Uterus (tissue), 4 donors: ENCODE measurements around the gene UCK1. TPM values are rescaled to one million over a fixed set of nuclear protein-coding genes. Genes with fewer than 3 reads are reported as not detected.

Experiments
- DNase-seq, 2 donors: peaks; one replicate each; pipeline ENCODE4 v3.0.0-alpha.2; 2019 to 2020
- H3K27ac ChIP-seq, 2 donors: fragments of 200-600 bp; sonication (generic); 1 replicate in 1 of 2; 2 replicates in 1 of 2; pipeline ENCODE4 v1.5.1; 2016 to 2018
- H3K27me3 ChIP-seq, 2 donors: fragments of 200-600 bp; sonication (generic); one replicate each; pipeline ENCODE4 v1.5.1; 2018 to 2019; ENCODE audit warnings: control low read depth in 1 of 2
- H3K36me3 ChIP-seq, 2 donors: fragments of 200-600 bp; sonication (generic); one replicate each; pipeline ENCODE4 v1.5.1; 2019; ENCODE audit warnings: control low read depth in 1 of 2
- H3K4me1 ChIP-seq, 2 donors: fragments of 200-600 bp; sonication (generic); one replicate each; pipeline ENCODE4 v1.5.1; 2018 to 2019; ENCODE audit warnings: control low read depth in 1 of 2
- H3K4me3 ChIP-seq, 2 donors: fragments of 200-600 bp; sonication (generic); 1 replicate in 1 of 2; 2 replicates in 1 of 2; pipeline ENCODE4 v1.5.1; 2018 to 2019; ENCODE audit warnings: mild to moderate bottlenecking in 1 of 2
- H3K9me3 ChIP-seq, 2 donors: fragments of 200-600 bp; sonication (generic); one replicate each; pipeline ENCODE4 v1.5.1; 2019; ENCODE audit warnings: control low read depth in 1 of 2
- CTCF ChIP-seq, 4 experiments: fragments of 200-600 bp in 2 of 4; fragments of 450-650 bp in 2 of 4; sonication (generic) in 2 of 4; IDR thresholded peaks; one replicate each; pipeline ENCODE4 v1.5.1; 2016 to 2019; ENCODE audit warnings: antibody characterized with exemption in 4 of 4, mild to moderate bottlenecking in 2 of 4, moderate library complexity in 1 of 4
- POLR2A ChIP-seq, 2 donors: fragments of 450-650 bp; IDR thresholded peaks; one replicate each; pipeline ENCODE4 v1.6.1; 2016; ENCODE audit warnings: antibody characterized with exemption in 2 of 2, mild to moderate bottlenecking in 1 of 2, moderate library complexity in 1 of 2
- intact Hi-C: fragments of 100-400 bp; cut with DNase I; formaldehyde crosslinking; loops from one replicate; pipeline ENCODE4 v1.15.1; 2023; ENCODE audit warnings: low total_unique reads
- total RNA-seq, 4 donors: library from RNA; depleted of rRNA in 3 of 4; stranded (reverse); fragments of >200 nt in 3 of 4; gene quantifications; one replicate each; pipeline versions ENCODE4 v1.1.0 to v1.2.4, GENCODE V29; 2014 to 2023
- donor health status: DM: yes; HTN: yes; CAD: no.

The UCK1 gene
- total RNA-seq, 4 donors from 2014 or later = 7.7 to 37.7 (median 18.6) TPM

GRCh38 chr9:131500377-131500776 lies 30.7 kb downstream of the UCK1 start:
- no peaks in the 10 kb centered on the region for H3K36me3 ChIP-seq
- no peaks in the 10 kb centered on the region for H3K9me3 ChIP-seq
- H3K27ac ChIP-seq = no peak overlapping the region
- TF ChIP-seq POLR2A (IDR thresholded peaks at IDR 0.05) (no peak), CTCF (IDR thresholded peaks at IDR 0.05) (no peak)
- no peaks in the 10 kb centered on the region for H3K4me1 ChIP-seq
- intact Hi-C loops = no loop called here
- no peak overlapping the region for H3K4me3 ChIP-seq
- no peak for DNase-seq
- H3K27me3 ChIP-seq = no peaks in the 10 kb centered on the region

DNA sequence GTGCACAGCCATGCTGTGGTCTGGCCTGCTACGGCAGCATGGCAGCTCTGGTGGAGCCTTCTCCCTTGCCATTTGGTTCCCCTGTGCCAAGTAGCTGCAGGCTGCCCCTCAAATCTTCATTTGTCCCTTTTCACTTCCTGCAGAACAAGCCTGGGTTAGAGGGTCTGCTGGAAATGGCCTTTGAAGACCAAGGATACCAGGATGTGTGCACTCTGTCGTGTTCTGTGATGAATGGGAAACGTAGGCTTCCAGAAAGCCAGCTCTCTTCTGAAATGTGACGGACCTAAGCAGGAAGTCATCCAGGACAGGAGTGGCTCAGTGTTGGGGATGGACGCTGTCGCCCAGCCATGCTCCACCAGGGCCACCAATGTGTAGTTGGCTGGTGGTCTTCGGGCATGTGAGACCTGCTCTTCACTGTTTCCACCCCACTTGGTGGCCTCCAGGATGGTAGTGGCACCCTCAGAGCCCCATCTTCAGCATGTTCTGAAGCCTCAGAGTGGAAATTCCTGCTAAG lies 31.8 kb downstream of the UCK1 start:
- Histone ChIP-seq H3K27me3 (no peaks in the 10 kb centered on the region), H3K4me1 (no peaks in the 10 kb centered on the region), H3K9me3 (no peaks in the 10 kb centered on the region), H3K4me3 (no peak overlapping the region), H3K36me3 (no peaks in the 10 kb centered on the region), H3K27ac (no peak overlapping the region)
- intact Hi-C loops = no loop called here
- no peak for TF ChIP-seq POLR2A (IDR thresholded peaks at IDR 0.05)
- TF ChIP-seq CTCF (IDR thresholded peaks at IDR 0.05) = no peak
- no peak for DNase-seq

- Histone ChIP-seq H3K27ac (no peak overlapping the region), H3K27me3 (no peaks in the 10 kb centered on the region), H3K4me3 (no peak overlapping the region), H3K9me3 (no peaks in the 10 kb centered on the region), H3K36me3 (no peaks in the 10 kb centered on the region), H3K4me1 (no peaks in the 10 kb centered on the region)
- TF ChIP-seq CTCF (IDR thresholded peaks at IDR 0.05) (no peak), POLR2A (IDR thresholded peaks at IDR 0.05) (no peak)
- intact Hi-C loops = no loop called here
- no peak for DNase-seq
Observed at GRCh38 chr9:131496844-131497405, 34.1 kb downstream of the UCK1 start.

DNA sequence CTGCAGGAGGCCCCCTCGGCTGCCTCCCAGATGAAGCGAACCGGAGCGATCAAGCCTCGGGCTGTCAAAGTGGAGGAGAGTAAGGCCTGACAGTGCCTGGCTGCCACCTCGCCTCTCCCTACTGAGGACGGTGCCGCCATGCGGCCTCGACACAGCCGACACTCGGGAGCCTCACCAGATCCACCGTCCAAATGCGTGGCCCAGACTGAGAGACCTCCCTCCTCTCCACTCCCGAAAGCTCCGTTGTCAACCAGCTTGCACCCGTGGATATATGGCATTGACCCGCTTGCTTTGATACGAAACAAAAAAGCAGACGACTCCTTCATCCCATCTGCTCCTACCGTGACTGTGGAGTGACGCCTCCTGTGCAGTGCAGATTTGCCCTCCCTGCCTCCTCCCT lies 35.3 kb downstream of the UCK1 start:
- H3K27me3 ChIP-seq = no peaks in the 10 kb centered on the region
- no peaks in the 10 kb centered on the region for H3K9me3 ChIP-seq
- intact Hi-C loops = no loop called here
- H3K4me3 ChIP-seq = no peak overlapping the region
- H3K4me1 ChIP-seq = no peaks in the 10 kb centered on the region
- no peak for DNase-seq
- H3K27ac ChIP-seq = no peak overlapping the region
- no peaks in the 10 kb centered on the region for H3K36me3 ChIP-seq
- no peak for TF ChIP-seq CTCF (IDR thresholded peaks at IDR 0.05)
- TF ChIP-seq POLR2A (IDR thresholded peaks at IDR 0.05) = no peak

- no peak overlapping the region for H3K4me3 ChIP-seq
- no peak for DNase-seq
- no peaks in the 10 kb centered on the region for H3K36me3 ChIP-seq
- no peak overlapping the region for H3K27ac ChIP-seq
- no peaks in the 10 kb centered on the region for H3K27me3 ChIP-seq
- intact Hi-C loops = no loop called here
- no peaks in the 10 kb centered on the region for H3K4me1 ChIP-seq
- TF ChIP-seq POLR2A (IDR thresholded peaks at IDR 0.05) = no peak
- no peak for TF ChIP-seq CTCF (IDR thresholded peaks at IDR 0.05)
- H3K9me3 ChIP-seq = no peaks in the 10 kb centered on the region
Observed at GRCh38 chr9:131494296-131494870, 36.7 kb downstream of the UCK1 start.
